Naive thymus-derived CD4-positive, alpha-beta T cell (primary cell): ENCODE data around the gene RIOK2. TPM values are rescaled to one million over a fixed set of nuclear protein-coding genes. Genes with fewer than 3 reads are reported as not detected.

ENCODE experiments used
- ATAC-seq: fragments of 150-1000 bp; cut with Tn5 transposase; 2 replicates; pipeline ENCODE4 v1.10.0; 2021; ENCODE audit warnings: mild to moderate bottlenecking, moderate library complexity
- CTCF ChIA-PET: fragments of 350-600 bp; sonication (Branson Sonifier 250); formaldehyde crosslinking; loops from one replicate; lab custom pipeline; 2021; ENCODE audit warnings: antibody characterized with exemption; lab: Charles Lee
- POLR2A ChIA-PET: fragments of 350-600 bp; sonication (Branson Sonifier 250); formaldehyde crosslinking; loops from one replicate; lab custom pipeline; 2021; ENCODE audit warnings: antibody characterized with exemption, inconsistent platforms; lab: Charles Lee
- DNase-seq, 9 donors: peaks; one replicate each; pipeline versions ENCODE4 v3.0.0 to v3.0.0-alpha.2; 2020 to 2022; ENCODE audit warnings: mixed read lengths in 1 of 9
- H3K27ac ChIP-seq: one replicate; pipeline ENCODE4 v1.7.0; 2013; ENCODE audit warnings: mild to moderate bottlenecking, low read depth, low read length, moderate library complexity
- H3K27me3 ChIP-seq, 2 donors: one replicate each; pipeline ENCODE4 v1.7.0; 2013; ENCODE audit warnings: low read length in 2 of 2, mild to moderate bottlenecking in 2 of 2, moderate library complexity in 2 of 2; ENCODE audit not compliant: control insufficient read depth in 2 of 2, insufficient read depth in 2 of 2
- H3K36me3 ChIP-seq, 3 experiments: 1 replicate in 2 of 3; 2 replicates in 1 of 3; pipeline ENCODE4 v1.7.0; 2013; ENCODE audit warnings: low read length in 3 of 3, mild to moderate bottlenecking in 3 of 3, moderate library complexity in 1 of 3; ENCODE audit not compliant: insufficient read depth in 3 of 3, control insufficient read depth in 2 of 3
- H3K4me1 ChIP-seq, 2 donors: one replicate each; pipeline ENCODE4 v1.7.0; 2013; ENCODE audit warnings: low read length in 2 of 2, mild to moderate bottlenecking in 2 of 2, moderate library complexity in 1 of 2; ENCODE audit not compliant: control insufficient read depth in 2 of 2, insufficient read depth in 2 of 2
- H3K4me3 ChIP-seq: 2 replicates; pipeline ENCODE4 v1.7.0; 2013; ENCODE audit warnings: mild to moderate bottlenecking, low read length
- H3K9me3 ChIP-seq, 3 experiments: 1 replicate in 2 of 3; 2 replicates in 1 of 3; pipeline ENCODE4 v1.7.0; 2013; ENCODE audit warnings: low read length in 3 of 3; ENCODE audit not compliant: control insufficient read depth in 2 of 3
- H3K27ac Mint-ChIP-seq, 9 donors: one replicate each; pipeline ENCODE4 v1.8.0; 2020 to 2022; ENCODE audit warnings: mixed read lengths in 9 of 9, mild to moderate bottlenecking in 8 of 9, moderate library complexity in 5 of 9, inconsistent platforms in 2 of 9
- H3K27me3 Mint-ChIP-seq, 5 donors: one replicate each; pipeline ENCODE4 v1.8.0; 2021 to 2022; ENCODE audit warnings: mixed read lengths in 5 of 5, mild to moderate bottlenecking in 1 of 5
- H3K36me3 Mint-ChIP-seq, 5 donors: one replicate each; pipeline ENCODE4 v1.8.0; 2020 to 2022; ENCODE audit warnings: mixed read lengths in 5 of 5, mild to moderate bottlenecking in 3 of 5, inconsistent platforms in 1 of 5
- H3K4me1 Mint-ChIP-seq, 7 donors: one replicate each; pipeline ENCODE4 v1.8.0; 2020 to 2022; ENCODE audit warnings: mixed read lengths in 7 of 7, mild to moderate bottlenecking in 3 of 7, inconsistent platforms in 1 of 7
- H3K4me3 Mint-ChIP-seq, 10 donors: one replicate each; pipeline ENCODE4 v1.8.0; 2020 to 2022; ENCODE audit warnings: mild to moderate bottlenecking in 10 of 10, mixed read lengths in 10 of 10, moderate library complexity in 6 of 10, inconsistent platforms in 2 of 10
- H3K9me3 Mint-ChIP-seq, 11 donors: one replicate each; pipeline ENCODE4 v1.8.0; 2020 to 2022; ENCODE audit warnings: mixed read lengths in 11 of 11, mild to moderate bottlenecking in 4 of 11, inconsistent platforms in 1 of 11, moderate library complexity in 1 of 11
- intact Hi-C, 2 donors: fragments of 100-400 bp; cut with micrococcal nuclease; formaldehyde crosslinking; loops; one replicate each; pipeline ENCODE4 v1.15.1; 2023
- polyA plus RNA-seq, 2 donors: library from polyadenylated mRNA; unstranded; fragments of 300-500 nt; fragmentation: Illumina TruSeq; gene quantifications; one replicate each; pipeline ENCODE4 v1.2.3, GENCODE V29; 2021
- total RNA-seq, 6 experiments: library from RNA in 5 of 6; stranded (reverse) in 5 of 6; gene quantifications; 1 replicate in 5 of 6; 2 replicates in 1 of 6; pipeline ENCODE4 v1.2.3 and lab custom pipeline; 2021 to 2026

RIOK2 gene
- total and polyA plus RNA-seq, 7 experiments from 2014 or later: 18.8 to 36.0 (median 28.2) TPM

DNA sequence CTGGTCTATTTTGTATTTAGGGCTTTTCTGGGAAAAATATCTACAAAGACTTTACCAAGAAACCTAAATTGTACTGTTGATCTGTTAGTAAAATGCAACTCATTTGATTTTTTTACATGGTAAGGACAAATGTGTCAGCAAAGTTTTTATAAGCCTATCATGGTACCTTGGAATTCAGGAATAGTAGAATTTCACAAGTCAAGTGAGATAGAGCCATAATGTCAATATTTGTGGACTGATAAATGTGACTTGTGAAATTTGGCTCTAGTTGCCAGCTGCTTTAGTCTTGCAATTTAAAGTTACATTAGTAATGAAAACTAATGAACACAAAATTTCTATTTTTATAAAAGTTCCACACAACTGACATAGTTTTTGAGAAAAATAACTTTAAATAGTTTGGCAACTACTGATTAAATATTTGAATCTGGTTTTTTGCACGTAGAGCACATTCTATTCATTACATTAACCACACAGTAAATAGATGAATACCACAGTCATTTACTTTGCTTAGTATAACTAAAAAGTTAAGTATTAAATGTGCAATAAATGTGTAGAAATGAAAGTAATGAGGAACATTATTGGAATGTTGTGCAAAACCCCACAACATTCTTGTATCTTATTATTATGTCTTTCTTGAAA, 41.2 kb upstream of the RIOK2 start:
- Histone ChIP-seq H3K36me3 (no peaks in the 10 kb centered on the region), H3K4me3 (no peak overlapping the region), H3K27me3 (no peaks in the 10 kb centered on the region), H3K9me3 (no peaks in the 10 kb centered on the region), H3K27ac (no peak overlapping the region), H3K4me1 (no peaks in the 10 kb centered on the region)
- H3K9me3 Mint-ChIP-seq: peaks cover 0 to 4% (median 0%) of the 10 kb centered on the region in 11 donors
- H3K27ac Mint-ChIP-seq: no peak overlapping the region
- H3K36me3 Mint-ChIP-seq: peaks cover 0 to 6% (median 0%) of the 10 kb centered on the region in 5 donors
- H3K4me3 Mint-ChIP-seq: no peak overlapping the region
- peaks cover 0 to 8% (median 0%) of the 10 kb centered on the region in 5 donors for H3K27me3 Mint-ChIP-seq
- no peak for DNase-seq
- ChIA-PET CTCF (no interaction called here), POLR2A (no interaction called here)
- intact Hi-C loops: no loop called here
- no peaks in the 10 kb centered on the region for H3K4me1 Mint-ChIP-seq
- no peak for ATAC-seq

DNA sequence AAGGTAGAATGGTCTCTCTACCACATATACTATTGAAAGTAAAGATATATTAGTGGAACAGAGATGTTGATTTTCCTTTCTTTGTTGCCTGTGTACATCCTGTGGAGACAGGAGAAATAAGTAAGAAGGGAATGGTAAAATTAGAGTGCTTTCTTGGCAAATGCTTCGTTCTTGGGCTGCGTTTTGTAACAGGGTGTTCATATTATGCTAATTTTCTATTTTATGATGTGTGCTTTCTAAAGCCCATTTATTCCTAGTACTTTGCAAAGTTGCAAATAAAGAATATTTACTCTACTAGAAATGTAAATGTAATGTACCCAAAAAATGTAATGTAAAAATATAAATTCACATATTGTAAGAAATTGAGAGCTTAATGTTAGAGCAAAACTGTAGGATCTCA, 40.5 kb upstream of the RIOK2 start:
- POLR2A ChIA-PET: no interaction called here
- Histone ChIP-seq H3K27me3 (no peaks in the 10 kb centered on the region), H3K9me3 (no peaks in the 10 kb centered on the region), H3K27ac (no peak overlapping the region), H3K4me3 (no peak overlapping the region), H3K36me3 (no peaks in the 10 kb centered on the region), H3K4me1 (no peaks in the 10 kb centered on the region)
- Mint-ChIP-seq H3K27ac (no peak overlapping the region), H3K4me3 (no peak overlapping the region), H3K27me3 (peaks cover 0 to 8% (median 0%) of the 10 kb centered on the region in 5 donors), H3K36me3 (peaks cover 0 to 6% (median 0%) of the 10 kb centered on the region in 5 donors), H3K4me1 (no peaks in the 10 kb centered on the region), H3K9me3 (peaks cover 0 to 5% (median 0%) of the 10 kb centered on the region in 11 donors)
- ATAC-seq: no peak
- no peak for DNase-seq
- CTCF ChIA-PET: no interaction called here
- intact Hi-C loops: no loop called here

GRCh38 chr5:97209343-97209742, 26.3 kb upstream of the RIOK2 start:
- Histone ChIP-seq H3K9me3 (peaks cover 0 to 3% (median 0%) of the 10 kb centered on the region in 3 experiments), H3K4me3 (no peak overlapping the region), H3K4me1 (no peaks in the 10 kb centered on the region), H3K27me3 (no peaks in the 10 kb centered on the region), H3K36me3 (no peaks in the 10 kb centered on the region), H3K27ac (no peak overlapping the region)
- DNase-seq (no peak), ATAC-seq (no peak)
- Mint-ChIP-seq H3K27me3 (peaks cover 5 to 39% (median 9%) of the 10 kb centered on the region in 5 donors), H3K36me3 (peaks cover 0 to 15% (median 5%) of the 10 kb centered on the region in 5 donors), H3K9me3 (peaks cover 7 to 53% (median 24%) of the 10 kb centered on the region in 11 donors), H3K27ac (no peak overlapping the region), H3K4me3 (no peak overlapping the region), H3K4me1 (peaks cover 0 to 3% (median 0%) of the 10 kb centered on the region in 7 donors)
- ChIA-PET POLR2A (no interaction called here), CTCF (no interaction called here)
- intact Hi-C loops: no loop called here

DNA sequence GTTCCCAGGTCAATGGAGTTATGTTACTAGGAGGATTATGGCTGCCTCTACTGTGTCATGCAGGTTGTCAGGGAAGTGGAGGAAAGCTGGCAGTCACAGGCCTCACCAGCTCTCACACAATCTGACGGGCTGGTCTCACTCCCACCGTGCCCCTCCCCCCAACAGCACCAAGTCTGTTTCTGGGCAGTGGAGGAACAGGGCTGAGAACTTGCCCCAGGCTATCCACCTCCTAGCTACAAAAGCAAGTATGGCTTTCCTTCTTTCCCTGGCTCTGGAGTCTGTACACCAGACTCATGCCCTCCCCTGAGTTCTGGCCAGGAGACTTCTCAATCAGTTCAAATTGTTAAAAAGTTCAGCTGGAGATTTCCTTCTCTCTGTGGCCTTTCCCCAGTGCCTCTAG, 25.7 kb upstream of the RIOK2 start:
- no peaks in the 10 kb centered on the region for H3K4me1 ChIP-seq
- CTCF ChIA-PET: no interaction called here
- no peak overlapping the region for H3K4me3 ChIP-seq
- H3K27me3 ChIP-seq: no peaks in the 10 kb centered on the region
- Mint-ChIP-seq H3K27me3 (peaks cover 5 to 39% (median 9%) of the 10 kb centered on the region in 5 donors), H3K4me1 (peaks cover 0 to 3% (median 0%) of the 10 kb centered on the region in 7 donors), H3K27ac (no peak overlapping the region), H3K9me3 (peaks cover 7 to 47% (median 18%) of the 10 kb centered on the region in 11 donors), H3K4me3 (no peak overlapping the region), H3K36me3 (peaks cover 0 to 11% (median 3%) of the 10 kb centered on the region in 5 donors)
- DNase-seq: no peak
- ATAC-seq: no peak
- POLR2A ChIA-PET: no interaction called here
- no peaks in the 10 kb centered on the region for H3K9me3 ChIP-seq
- intact Hi-C loops: no loop called here
- no peak overlapping the region for H3K27ac ChIP-seq
- H3K36me3 ChIP-seq: no peaks in the 10 kb centered on the region

- no peak overlapping the region for H3K27ac Mint-ChIP-seq
- no peak overlapping the region for H3K4me3 ChIP-seq
- no peaks in the 10 kb centered on the region for H3K4me1 ChIP-seq
- intact Hi-C loops: no loop called here
- H3K36me3 Mint-ChIP-seq: peaks cover 0 to 8% (median 3%) of the 10 kb centered on the region in 5 donors
- H3K4me1 Mint-ChIP-seq: peaks cover 0 to 3% (median 0%) of the 10 kb centered on the region in 7 donors
- ATAC-seq: no peak
- H3K36me3 ChIP-seq: no peaks in the 10 kb centered on the region
- CTCF ChIA-PET: no interaction called here
- no peak overlapping the region for H3K27ac ChIP-seq
- H3K4me3 Mint-ChIP-seq: no peak overlapping the region
- H3K27me3 Mint-ChIP-seq: peaks cover 5 to 39% (median 11%) of the 10 kb centered on the region in 5 donors
- no peak for DNase-seq
- POLR2A ChIA-PET: no interaction called here
- no peaks in the 10 kb centered on the region for H3K9me3 ChIP-seq
- H3K9me3 Mint-ChIP-seq: peaks cover 4 to 42% (median 13%) of the 10 kb centered on the region in 11 donors
- no peaks in the 10 kb centered on the region for H3K27me3 ChIP-seq
Measured at GRCh38 chr5:97208184-97208713, 25.2 kb upstream of the RIOK2 start.

GRCh38 chr5:97194366-97194765, 11.3 kb upstream of the RIOK2 start:
- Mint-ChIP-seq H3K27me3 (peaks cover 0 to 12% (median 0%) of the 10 kb centered on the region in 5 donors), H3K36me3 (peaks cover 12 to 27% (median 25%) of the 10 kb centered on the region in 5 donors), H3K9me3 (peaks cover 5 to 25% (median 16%) of the 10 kb centered on the region in 11 donors), H3K4me1 (peaks cover 5 to 18% (median 8%) of the 10 kb centered on the region in 7 donors), H3K4me3 (peak overlapping the region in 2 of 10 donors; percentile 2 to 30), H3K27ac (peak overlapping the region in 1 of 9 donors; percentile 54)
- peaks cover 0 to 8% of the 10 kb centered on the region in 2 donors for H3K4me1 ChIP-seq
- no peaks in the 10 kb centered on the region for H3K27me3 ChIP-seq
- H3K4me3 ChIP-seq: no peak overlapping the region
- H3K9me3 ChIP-seq: peaks cover 0 to 8% (median 0%) of the 10 kb centered on the region in 3 experiments
- peak in 1 of 9 donors; percentile 7 for DNase-seq
- no peaks in the 10 kb centered on the region for H3K36me3 ChIP-seq
- CTCF ChIA-PET: no interaction called here
- intact Hi-C loops: no loop called here
- ATAC-seq: no peak
- POLR2A ChIA-PET: interaction anchor here (0.8 kb wide), 1 partner anchor 747 kb away, joined by 3 read pairs; no protein-coding TSS in a partner anchor
- no peak overlapping the region for H3K27ac ChIP-seq
